Astrocyte (in vitro differentiated cells and primary cell): ENCODE measurements around the gene MAPK11.

Experiments used
- CTCF ChIP-seq: IDR thresholded peaks from 2 replicates; pipeline ENCODE4 v1.5.1; 2011; ENCODE audit warnings: low read depth, mild to moderate bottlenecking, inconsistent platforms, low read length, moderate library complexity; ENCODE audit not compliant: insufficient read depth
- EZH2 ChIP-seq: IDR thresholded peaks from 2 replicates; pipeline ENCODE4 v1.6.1; 2012; ENCODE audit warnings: mild to moderate bottlenecking, low read length, inconsistent platforms; ENCODE audit not compliant: insufficient read depth

- TF ChIP-seq CTCF (no peak), EZH2 (no peak)
Measured at GRCh38 chr22:50250555-50251476, 19.4 kb downstream of the MAPK11 start, which contains the start of gene HDAC10.
